ENCODE measurements around the gene SDK1. TPM values are rescaled to one million over a fixed set of nuclear protein-coding genes. Genes with fewer than 3 reads are reported as not detected.

The SDK1 gene
- total RNA-seq, 2 donors from 2014 or later, result 4.8 to 13.2 TPM

DNA sequence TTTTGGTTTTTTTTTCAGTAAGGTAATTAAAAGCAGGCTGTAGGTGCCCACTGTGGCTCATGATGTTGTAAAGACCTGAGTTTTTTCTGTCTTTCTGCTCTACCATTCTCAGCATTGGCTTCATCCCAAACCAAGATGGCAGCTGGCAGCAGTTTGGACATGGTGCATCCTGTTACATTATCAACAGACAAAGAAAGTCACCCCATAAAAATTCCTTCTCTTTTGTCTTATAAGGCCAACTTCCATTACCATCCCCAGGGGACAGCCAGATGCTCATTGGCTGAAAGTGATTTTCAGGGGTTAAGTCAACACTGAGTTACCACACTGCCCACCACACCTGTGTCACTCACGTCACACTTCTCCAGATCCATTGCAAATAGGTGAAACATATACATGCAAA lies 558.4 kb downstream of the SDK1 start:
- WGBS, result 79% methylated on average over 1 of the region's 1 CpG
- no peaks in the 10 kb centered on the region for H3K9me3 ChIP-seq
- H3K27ac ChIP-seq, result no peak overlapping the region
- no peak for DNase-seq (ENCODE audit: low spot score)
- no peak overlapping the region for H3K4me3 ChIP-seq
- H3K27me3 ChIP-seq (replicated peaks; ENCODE audit: insufficient read depth), result no peaks in the 10 kb centered on the region
- no peaks in the 10 kb centered on the region for H3K4me1 ChIP-seq (replicated peaks)
- no peaks in the 10 kb centered on the region for H3K36me3 ChIP-seq
- TF ChIP-seq POLR2A (IDR thresholded peaks at IDR 0.05), result no peak
- TF ChIP-seq, protein P1, sequence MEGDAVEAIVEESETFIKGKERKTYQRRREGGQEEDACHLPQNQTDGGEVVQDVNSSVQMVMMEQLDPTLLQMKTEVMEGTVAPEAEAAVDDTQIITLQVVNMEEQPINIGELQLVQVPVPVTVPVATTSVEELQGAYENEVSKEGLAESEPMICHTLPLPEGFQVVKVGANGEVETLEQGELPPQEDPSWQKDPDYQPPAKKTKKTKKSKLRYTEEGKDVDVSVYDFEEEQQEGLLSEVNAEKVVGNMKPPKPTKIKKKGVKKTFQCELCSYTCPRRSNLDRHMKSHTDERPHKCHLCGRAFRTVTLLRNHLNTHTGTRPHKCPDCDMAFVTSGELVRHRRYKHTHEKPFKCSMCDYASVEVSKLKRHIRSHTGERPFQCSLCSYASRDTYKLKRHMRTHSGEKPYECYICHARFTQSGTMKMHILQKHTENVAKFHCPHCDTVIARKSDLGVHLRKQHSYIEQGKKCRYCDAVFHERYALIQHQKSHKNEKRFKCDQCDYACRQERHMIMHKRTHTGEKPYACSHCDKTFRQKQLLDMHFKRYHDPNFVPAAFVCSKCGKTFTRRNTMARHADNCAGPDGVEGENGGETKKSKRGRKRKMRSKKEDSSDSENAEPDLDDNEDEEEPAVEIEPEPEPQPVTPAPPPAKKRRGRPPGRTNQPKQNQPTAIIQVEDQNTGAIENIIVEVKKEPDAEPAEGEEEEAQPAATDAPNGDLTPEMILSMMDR (IDR thresholded peaks at IDR 0.05), result no peak
- no peak for TF ChIP-seq POLR2AphosphoS5 (IDR thresholded peaks at IDR 0.05)
- intact Hi-C loops (cut with DNase I), result no loop called here

DNA sequence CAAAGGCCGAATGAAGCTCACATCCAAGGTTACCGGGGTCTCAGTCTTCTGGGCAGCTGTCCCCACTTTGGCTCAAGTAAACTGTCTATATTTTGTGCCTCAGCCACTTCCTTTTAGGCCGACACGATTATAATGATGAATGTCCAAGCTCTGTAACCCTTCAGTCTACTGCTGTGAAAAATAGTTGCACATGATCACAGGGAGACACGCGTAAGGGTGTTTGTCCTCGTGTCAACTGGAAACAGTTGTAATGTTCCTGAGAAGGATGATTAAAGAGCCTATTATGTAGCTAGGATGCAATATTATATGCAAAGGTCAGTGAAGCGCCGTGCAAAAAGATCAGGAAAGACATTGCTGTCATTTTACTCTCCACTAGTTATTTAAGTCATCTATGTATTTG lies 559.9 kb downstream of the SDK1 start:
- no peaks in the 10 kb centered on the region for H3K4me1 ChIP-seq (replicated peaks)
- no peak for DNase-seq (ENCODE audit: low spot score)
- H3K36me3 ChIP-seq, result no peaks in the 10 kb centered on the region
- intact Hi-C loops (cut with DNase I), result no loop called here
- H3K4me3 ChIP-seq, result no peak overlapping the region
- H3K9me3 ChIP-seq, result no peaks in the 10 kb centered on the region
- TF ChIP-seq, protein P1 (IDR thresholded peaks at IDR 0.05), result no peak
- TF ChIP-seq POLR2AphosphoS5 (IDR thresholded peaks at IDR 0.05) (no peak), POLR2A (IDR thresholded peaks at IDR 0.05) (no peak)
- no peak overlapping the region for H3K27ac ChIP-seq
- WGBS, result 87% methylated on average over 9 of the region's 9 CpGs
- H3K27me3 ChIP-seq (replicated peaks; ENCODE audit: insufficient read depth), result no peaks in the 10 kb centered on the region

DNA sequence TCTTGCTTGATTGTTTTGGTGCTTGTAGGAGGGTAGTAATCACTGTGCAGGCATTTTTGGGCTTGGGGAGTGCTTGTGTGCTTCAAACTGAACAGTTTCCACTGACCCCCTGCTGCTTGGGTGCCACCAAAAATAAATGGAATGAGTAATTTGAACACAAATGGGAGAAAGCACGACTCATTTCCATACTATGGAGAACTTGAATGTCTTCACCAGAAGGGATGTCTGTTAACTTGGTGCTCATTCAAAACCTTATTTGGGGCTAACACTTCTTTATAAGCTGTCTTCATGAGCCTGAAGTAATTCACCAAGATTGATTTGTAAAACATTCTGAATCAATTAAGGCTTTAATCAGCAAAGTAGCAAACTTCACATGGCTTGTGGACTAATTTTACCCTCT lies 560.3 kb downstream of the SDK1 start:
- no peak overlapping the region for H3K4me3 ChIP-seq
- no peak for DNase-seq (ENCODE audit: low spot score)
- WGBS, result 87% methylated on average over 1 of the region's 1 CpG
- no peaks in the 10 kb centered on the region for H3K9me3 ChIP-seq
- no peaks in the 10 kb centered on the region for H3K4me1 ChIP-seq (replicated peaks)
- no peaks in the 10 kb centered on the region for H3K27me3 ChIP-seq (replicated peaks; ENCODE audit: insufficient read depth)
- H3K27ac ChIP-seq, result no peak overlapping the region
- H3K36me3 ChIP-seq, result no peaks in the 10 kb centered on the region
- TF ChIP-seq POLR2AphosphoS5 (IDR thresholded peaks at IDR 0.05), result no peak
- TF ChIP-seq POLR2A (IDR thresholded peaks at IDR 0.05), result no peak
- TF ChIP-seq, protein P1 (IDR thresholded peaks at IDR 0.05), result no peak
- intact Hi-C loops (cut with DNase I), result no loop called here

DNA sequence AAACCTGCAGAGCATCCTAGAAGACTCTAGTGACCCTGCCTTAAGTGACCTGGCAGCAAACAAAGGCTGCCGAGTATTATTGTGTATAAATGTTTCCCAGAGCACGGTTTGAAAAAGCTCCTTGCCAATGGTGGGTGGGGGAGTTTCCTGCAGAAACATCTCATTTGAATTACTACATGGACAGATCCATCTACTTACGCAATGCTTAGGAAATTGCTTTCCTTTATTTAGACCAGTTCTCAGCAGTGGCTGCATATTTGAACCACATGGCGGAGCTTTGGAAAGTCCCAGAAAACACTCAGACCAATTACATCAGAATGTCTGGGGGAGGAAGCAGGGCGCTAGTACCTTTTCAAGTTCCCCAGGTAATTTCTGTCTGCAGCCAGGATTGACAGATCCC lies 560.9 kb downstream of the SDK1 start:
- H3K27ac ChIP-seq, result no peak overlapping the region
- WGBS, result 22% methylated on average over 5 of the region's 5 CpGs
- H3K36me3 ChIP-seq, result no peaks in the 10 kb centered on the region
- H3K4me1 ChIP-seq (replicated peaks), result no peaks in the 10 kb centered on the region
- TF ChIP-seq, protein P1 (IDR thresholded peaks at IDR 0.05), result no peak
- peak; percentile 10 for TF ChIP-seq POLR2AphosphoS5 (IDR thresholded peaks at IDR 0.05)
- intact Hi-C loops (cut with DNase I), result no loop called here
- H3K4me3 ChIP-seq, result no peak overlapping the region
- no peaks in the 10 kb centered on the region for H3K27me3 ChIP-seq (replicated peaks; ENCODE audit: insufficient read depth)
- H3K9me3 ChIP-seq, result no peaks in the 10 kb centered on the region
- no peak for DNase-seq (ENCODE audit: low spot score)

DNA sequence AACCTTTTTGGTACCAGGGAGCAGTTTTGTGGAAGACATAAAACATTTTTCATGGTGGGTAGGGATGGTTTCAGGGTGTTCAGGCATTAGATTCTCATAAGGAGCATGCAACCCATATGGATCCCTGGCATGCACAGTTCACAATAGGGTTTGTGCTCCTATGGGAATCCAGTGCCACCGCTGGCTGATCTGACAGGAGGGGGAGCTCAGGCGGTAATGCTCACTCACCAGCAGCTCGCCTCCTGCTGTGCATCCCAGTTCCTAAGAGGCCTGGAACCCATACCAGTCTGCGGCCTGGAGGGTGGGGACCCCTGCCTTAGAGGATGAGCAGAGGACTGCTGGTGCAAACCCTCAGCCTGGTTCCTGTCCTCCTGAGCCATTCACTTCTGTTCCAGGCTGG lies 561.7 kb downstream of the SDK1 start:
- Histone ChIP-seq H3K36me3 (no peaks in the 10 kb centered on the region), H3K4me1 (replicated peaks) (no peaks in the 10 kb centered on the region), H3K27ac (no peak overlapping the region), H3K27me3 (replicated peaks; ENCODE audit: insufficient read depth) (no peaks in the 10 kb centered on the region), H3K4me3 (no peak overlapping the region), H3K9me3 (no peaks in the 10 kb centered on the region)
- no peak for TF ChIP-seq POLR2A (IDR thresholded peaks at IDR 0.05)
- TF ChIP-seq, protein P1 (IDR thresholded peaks at IDR 0.05), result no peak
- TF ChIP-seq POLR2AphosphoS5 (IDR thresholded peaks at IDR 0.05), result no peak
- intact Hi-C loops (cut with DNase I), result no loop called here
- no peak for DNase-seq (ENCODE audit: low spot score)
- WGBS, result 95% methylated on average over 4 of the region's 4 CpGs
